Measurements from ENCODE around the gene HLTF. TPM values are rescaled to one million over a fixed set of nuclear protein-coding genes. Genes with fewer than 3 reads are reported as not detected.

The HLTF gene
- total RNA-seq, 1 experiment from 2014 or later, result 73.4 TPM

- TF ChIP-seq FOSL1 (IDR thresholded peaks at IDR 0.05; ENCODE audit: low read depth), result no peak
- no peak for TF ChIP-seq CTCF (IDR thresholded peaks at IDR 0.05 in 2 of 3, conservative IDR thresholded peaks at IDR 0.05 in 1 of 3; ENCODE audit: borderline replicate concordance in 1 of 3, insufficient read depth in 1 of 3, low read depth in 2 of 3, low read length in 2 of 3)
- TF ChIP-seq TCF7L2 (IDR thresholded peaks at IDR 0.05; ENCODE audit: borderline replicate concordance, extremely low read depth, insufficient read depth, insufficient read length), result no peak
- TF ChIP-seq ZBTB33 (IDR thresholded peaks at IDR 0.05; ENCODE audit: extremely low read depth, insufficient replicate concordance, low read length), result no peak
- TF ChIP-seq SIN3A (IDR thresholded peaks at IDR 0.05; ENCODE audit: low read depth), result no peak
- no peak for TF ChIP-seq MAX (IDR thresholded peaks at IDR 0.05)
- no peak for TF ChIP-seq POLR2AphosphoS5 (IDR thresholded peaks at IDR 0.05; ENCODE audit: low read depth, low read length)
- no peak for TF ChIP-seq ZNF274 (IDR thresholded peaks at IDR 0.05; ENCODE audit: low read depth, low read length)
- TF ChIP-seq YY1 (IDR thresholded peaks at IDR 0.05; ENCODE audit: extremely low read depth, insufficient replicate concordance, low read depth, low read length), result no peak
- no peak for TF ChIP-seq SP1 (IDR thresholded peaks at IDR 0.05; ENCODE audit: low read depth)
- no peak for TF ChIP-seq CEBPB (IDR thresholded peaks at IDR 0.05; ENCODE audit: low read depth)
- no peak for TF ChIP-seq RAD21 (IDR thresholded peaks at IDR 0.05; ENCODE audit: low read depth)
- TF ChIP-seq ZFX (IDR thresholded peaks at IDR 0.05), result no peak
- TF ChIP-seq JUND (IDR thresholded peaks at IDR 0.05), result no peak
- TF ChIP-seq EZH2 (IDR thresholded peaks at IDR 0.05), result no peak
- no peak for TF ChIP-seq EZH2phosphoT487 (IDR thresholded peaks at IDR 0.05; ENCODE audit: borderline replicate concordance)
- no peak for TF ChIP-seq SRF (IDR thresholded peaks at IDR 0.05; ENCODE audit: low read depth)
- TF ChIP-seq POLR2A (IDR thresholded peaks at IDR 0.05; ENCODE audit: borderline replicate concordance, extremely low read depth, insufficient read depth, insufficient read length), result no peak
- no peak for TF ChIP-seq CBX3 (IDR thresholded peaks at IDR 0.05; ENCODE audit: low read depth)
- Histone ChIP-seq H3K9me2 (ENCODE audit: insufficient read depth) (no peaks in the 10 kb centered on the region), H3K27me3 (ENCODE audit: insufficient read depth, low read length) (no peaks in the 10 kb centered on the region), H3K9me3 (ENCODE audit: control insufficient read depth in 1 of 2, insufficient read depth in 1 of 2, low read depth in 1 of 2, low read length in 2 of 2) (no peaks in the 10 kb centered on the region), H3K4me3 (replicated peaks in 1 of 2; ENCODE audit: low read depth in 1 of 2, low read length in 2 of 2) (no peak overlapping the region), H3K79me2 (ENCODE audit: insufficient read depth, low read length) (no peaks in the 10 kb centered on the region), H2AFZ (ENCODE audit: low read depth, low read length, poor library complexity, severe bottlenecking) (no peak overlapping the region), H3K4me2 (ENCODE audit: low read length) (no peak overlapping the region), H3K9ac (ENCODE audit: low read length) (no peak overlapping the region), H3K4me1 (ENCODE audit: control insufficient read depth in 1 of 2, insufficient read depth in 2 of 2, low read length in 2 of 2) (peaks cover 0 to 4% of the 10 kb centered on the region in 2 experiments; a peak in 1 of 4 replicates), H3K36me3 (ENCODE audit: control insufficient read depth in 1 of 2, insufficient read depth in 2 of 2, low read length in 2 of 2) (peaks cover 13 to 54% of the 10 kb centered on the region in 2 experiments; a peak in 3 of 4 replicates), H4K20me1 (ENCODE audit: insufficient read depth) (no peaks in the 10 kb centered on the region), H3K27ac (ENCODE audit: low read depth, low read length) (no peak overlapping the region)
- POLR2A ChIA-PET, result no interaction called here
- DNase-seq (ENCODE audit: low read depth, low spot score) (no peak), ATAC-seq (no peak)
- RAD21 ChIA-PET (ENCODE audit: low non-redundant PET in 1 of 2, low total read pairs in 2 of 2, uncharacterized antibody in 2 of 2, unreplicated experiment in 2 of 2), result no interaction called here
- BruUV-seq (replicated peaks), result no TSS peak
- CTCF ChIA-PET, result no interaction called here
- intact Hi-C loops (cut with micrococcal nuclease), result no loop called here
Measured at GRCh38 chr3:149038322-149038721, 48.0 kb downstream of the HLTF start.

Data from HCT116 (cell line).